ACC112 (cell line): ENCODE results near the gene WSCD2.

ENCODE experiments used
- H2AFZ ChIP-seq: fragments of 200-600 bp; sonication (generic); one replicate; pipeline ENCODE4 v1.6.0; 2017; ENCODE audit warnings: antibody characterized with exemption, low read length; ENCODE audit not compliant: unreplicated experiment
- H3K27ac ChIP-seq: fragments of 200-600 bp; sonication (generic); 2 replicates; pipeline ENCODE4 v1.5.1; 2014; ENCODE audit warnings: low read depth, mild to moderate bottlenecking, antibody characterized with exemption, low read length, moderate library complexity
- H3K27me3 ChIP-seq: fragments of 200-600 bp; sonication (generic); 2 replicates; pipeline ENCODE4 v1.6.1; 2014; ENCODE audit warnings: mild to moderate bottlenecking, antibody characterized with exemption, low read length, moderate library complexity, mixed read lengths; ENCODE audit not compliant: insufficient read depth
- H3K36me3 ChIP-seq: fragments of 200-600 bp; sonication (generic); 2 replicates; pipeline ENCODE4 v1.6.1; 2016; ENCODE audit warnings: mild to moderate bottlenecking, antibody characterized with exemption, low read length, moderate library complexity, mixed read lengths; ENCODE audit not compliant: insufficient read depth
- H3K4me1 ChIP-seq: fragments of 200-600 bp; sonication (generic); one replicate; pipeline ENCODE4 v1.6.1; 2016; ENCODE audit warnings: low read length, mixed read lengths; ENCODE audit not compliant: insufficient read depth, unreplicated experiment, control insufficient read depth
- H3K4me3 ChIP-seq: fragments of 200-600 bp; sonication (generic); 2 replicates; pipeline ENCODE4 v1.5.1; 2014; ENCODE audit warnings: mild to moderate bottlenecking, low read depth, low read length
- H3K79me2 ChIP-seq: fragments of 200-600 bp; sonication (generic); one replicate; pipeline ENCODE4 v1.6.0; 2016; ENCODE audit warnings: low read length; ENCODE audit not compliant: control insufficient read depth, unreplicated experiment, insufficient read depth

Gene WSCD2

DNA sequence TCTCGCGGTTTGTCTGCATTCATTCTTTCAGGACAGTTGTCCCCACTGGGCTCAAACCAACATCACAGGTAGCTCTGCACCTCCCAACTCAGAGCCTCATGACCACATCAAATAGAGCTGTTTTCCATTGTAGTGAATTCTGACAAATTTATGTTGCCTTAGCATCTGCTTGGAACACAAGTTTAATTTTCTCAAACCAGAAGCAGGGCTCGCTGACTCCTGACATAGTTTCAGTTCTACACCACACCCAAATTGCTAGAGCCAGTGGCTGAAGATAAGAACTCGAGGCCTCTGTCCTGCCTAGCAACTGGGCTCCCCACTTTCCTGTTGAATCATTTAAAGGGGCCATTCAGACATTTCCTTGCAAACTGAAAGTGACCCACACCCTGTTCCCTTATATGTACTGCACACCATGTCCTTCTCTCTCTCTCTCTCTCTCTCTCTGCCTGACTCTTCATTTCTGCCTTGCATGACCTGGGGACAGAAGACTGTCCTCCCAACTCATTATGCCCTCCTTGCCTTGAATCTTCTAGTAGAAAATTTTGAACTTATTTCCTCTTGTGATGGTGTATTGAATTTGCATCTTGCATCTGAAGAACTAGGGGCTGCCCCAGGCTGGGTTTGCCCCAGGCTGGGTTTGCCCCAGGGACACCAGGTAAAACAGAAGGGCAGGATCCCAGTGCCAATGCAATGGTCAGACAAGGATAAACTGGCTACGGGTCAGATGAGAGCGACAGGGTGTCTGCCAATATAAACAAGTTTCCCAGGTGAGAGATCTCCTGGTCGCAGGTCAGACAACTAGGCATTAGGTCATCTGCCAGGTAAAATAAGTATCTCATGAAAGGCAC lies 9.7 kb upstream of the WSCD2 start:
- Histone ChIP-seq H3K4me1 (no peaks in the 10 kb centered on the region), H3K79me2 (no peaks in the 10 kb centered on the region), H3K36me3 (no peaks in the 10 kb centered on the region), H2AFZ (no peak overlapping the region), H3K4me3 (no peak overlapping the region), H3K27me3 (peaks cover 4% of the 10 kb centered on the region; the same call in 1 of the 2 replicates), H3K27ac (no peak overlapping the region)

DNA sequence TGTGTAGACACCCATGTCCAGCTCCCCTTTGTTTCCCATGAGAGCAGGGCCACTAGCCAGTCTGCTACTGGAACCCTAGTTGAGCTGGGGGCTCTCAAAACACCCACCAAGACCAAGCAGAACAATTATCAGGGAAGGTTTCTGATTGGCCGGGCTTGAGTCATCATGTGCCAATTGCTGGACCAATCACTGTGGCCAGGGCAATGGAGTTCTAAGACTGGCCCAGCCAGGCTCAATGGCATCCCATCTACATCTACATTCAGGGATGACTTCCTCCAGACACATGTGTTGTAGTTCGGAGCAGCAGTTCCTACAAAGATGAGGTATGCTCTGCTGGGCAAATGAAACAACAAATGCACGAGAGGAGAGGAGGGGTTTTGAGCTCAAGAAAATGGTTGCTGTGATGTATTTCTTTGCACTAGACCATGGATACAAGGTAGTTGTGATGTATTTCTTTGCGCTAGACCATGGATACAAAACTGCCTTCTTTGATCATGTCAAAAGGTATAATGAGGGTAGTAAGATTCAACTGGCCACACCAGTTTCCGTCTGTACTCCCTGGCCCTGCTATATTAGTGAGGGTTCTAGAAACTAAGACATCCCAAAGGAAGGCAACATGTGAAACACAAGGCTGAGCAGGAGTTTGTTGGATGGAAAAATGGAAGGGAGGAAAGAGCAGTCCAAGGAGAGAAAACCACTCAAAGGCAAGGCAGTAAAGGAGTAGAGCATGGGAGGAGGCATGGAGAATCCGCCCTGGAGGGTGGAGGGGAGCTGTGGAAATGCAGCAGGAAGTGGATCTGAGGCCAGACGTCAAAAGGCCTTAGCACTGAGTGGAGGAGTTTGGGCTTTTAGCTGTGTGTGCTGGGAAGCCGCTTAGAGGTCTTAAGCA lies 8.9 kb upstream of the WSCD2 start:
- Histone ChIP-seq H2AFZ (no peak overlapping the region), H3K79me2 (no peaks in the 10 kb centered on the region), H3K4me1 (no peaks in the 10 kb centered on the region), H3K36me3 (no peaks in the 10 kb centered on the region), H3K27me3 (peaks cover 4% of the 10 kb centered on the region), H3K4me3 (no peak overlapping the region), H3K27ac (no peak overlapping the region)

DNA sequence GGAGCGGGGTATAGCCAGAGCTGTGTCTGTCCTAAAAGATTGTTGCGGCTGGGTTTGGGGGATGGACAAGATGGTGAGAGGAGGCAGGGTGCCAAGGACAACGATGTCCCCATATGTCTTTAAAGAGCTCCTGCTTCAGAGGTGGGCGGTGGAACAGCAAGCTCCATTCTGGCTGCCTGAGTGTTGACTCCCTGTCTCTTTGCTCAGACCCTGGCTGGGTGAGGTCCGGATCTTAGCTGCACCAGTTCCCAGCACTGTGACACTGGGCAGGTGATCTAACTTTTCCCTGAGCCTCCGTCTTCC lies 8.3 kb upstream of the WSCD2 start:
- Histone ChIP-seq H3K36me3 (no peaks in the 10 kb centered on the region), H3K4me1 (no peaks in the 10 kb centered on the region), H3K79me2 (no peaks in the 10 kb centered on the region), H2AFZ (no peak overlapping the region), H3K27ac (no peak overlapping the region), H3K27me3 (peaks cover 4% of the 10 kb centered on the region), H3K4me3 (no peak overlapping the region)

DNA sequence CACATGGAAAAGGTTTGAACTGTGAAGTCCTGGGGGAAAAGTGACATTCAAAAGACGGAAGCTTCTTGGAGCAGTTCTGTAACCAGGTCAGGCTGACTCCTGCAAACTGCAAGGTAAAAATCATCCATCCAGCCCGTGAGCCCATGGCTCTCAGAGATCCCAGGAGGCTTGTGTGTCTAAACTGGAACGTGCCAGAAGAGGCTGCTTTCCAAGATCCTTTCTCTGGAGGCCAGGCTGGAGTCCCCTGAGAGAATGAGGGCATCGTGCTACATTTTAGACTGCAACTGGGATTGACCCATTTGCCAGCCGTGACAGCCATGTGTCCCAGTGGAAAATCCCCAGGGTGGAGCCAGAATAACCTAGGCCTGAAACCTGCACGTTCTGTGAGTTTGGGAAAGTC lies 7.8 kb upstream of the WSCD2 start:
- Histone ChIP-seq H3K27ac (no peak overlapping the region), H3K4me3 (no peak overlapping the region), H3K4me1 (no peaks in the 10 kb centered on the region), H3K27me3 (no peaks in the 10 kb centered on the region; the same call in 1 of the 2 replicates), H2AFZ (no peak overlapping the region), H3K36me3 (no peaks in the 10 kb centered on the region), H3K79me2 (no peaks in the 10 kb centered on the region)

DNA sequence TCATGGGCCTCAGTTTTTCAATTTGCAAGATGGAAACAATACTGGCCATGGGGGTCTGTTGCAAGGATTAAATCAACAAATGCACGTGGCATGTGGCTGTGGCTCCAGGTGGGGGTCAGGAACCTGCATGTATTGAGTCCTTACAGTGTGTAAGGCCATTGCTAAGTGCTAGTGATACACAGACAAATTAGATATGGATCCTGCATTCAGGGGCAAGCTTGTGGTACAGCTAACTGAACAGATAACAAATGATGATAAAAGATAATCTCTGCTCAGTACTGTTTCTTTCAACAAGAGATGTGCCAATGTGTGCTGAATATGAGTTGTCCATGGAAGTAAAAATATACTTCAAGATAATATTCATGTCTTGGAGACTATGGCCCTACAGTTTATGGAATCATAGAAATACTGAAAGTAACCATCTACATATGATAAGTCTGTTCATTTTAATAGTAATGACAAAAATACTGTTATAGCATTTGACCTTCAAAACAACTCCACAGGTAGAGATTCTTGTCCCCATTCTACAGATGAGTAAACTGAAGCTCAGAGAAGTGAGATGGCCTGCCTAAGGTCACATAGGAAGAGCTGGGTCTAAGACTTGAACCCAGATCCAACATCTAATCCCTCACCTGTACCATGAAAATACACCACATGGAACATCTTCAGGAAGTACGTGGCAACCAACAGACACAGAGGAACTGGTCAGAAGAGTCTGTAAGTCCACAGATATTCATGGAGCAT lies 7.2 kb upstream of the WSCD2 start:
- Histone ChIP-seq H3K4me3 (no peak overlapping the region), H3K4me1 (no peaks in the 10 kb centered on the region), H3K79me2 (no peaks in the 10 kb centered on the region), H3K27me3 (peaks cover 3% of the 10 kb centered on the region), H3K36me3 (no peaks in the 10 kb centered on the region), H2AFZ (no peak overlapping the region), H3K27ac (no peak overlapping the region)

DNA sequence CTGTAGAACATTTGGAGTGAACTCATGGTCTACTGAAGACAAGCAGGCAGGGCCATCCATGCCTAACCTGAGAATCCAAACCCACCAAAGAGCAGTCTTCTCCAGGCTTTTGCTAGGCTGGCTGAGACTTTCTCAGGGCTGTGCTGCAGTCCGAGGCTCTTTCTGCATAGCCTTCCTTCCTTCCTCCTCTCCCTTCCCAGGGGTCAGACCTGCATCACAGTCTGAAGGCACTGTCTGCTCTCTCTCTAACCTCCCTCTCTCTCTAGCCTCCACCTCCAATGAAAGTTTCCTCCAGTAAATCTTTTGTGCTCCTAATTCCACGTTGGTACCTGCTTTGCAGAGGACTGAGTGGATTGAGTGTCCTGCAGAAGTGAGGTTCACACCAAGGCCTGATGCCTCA lies 6.4 kb upstream of the WSCD2 start:
- Histone ChIP-seq H3K27me3 (peaks cover 10% of the 10 kb centered on the region), H2AFZ (no peak overlapping the region), H3K27ac (no peak overlapping the region), H3K36me3 (no peaks in the 10 kb centered on the region), H3K4me3 (no peak overlapping the region), H3K4me1 (no peaks in the 10 kb centered on the region), H3K79me2 (no peaks in the 10 kb centered on the region)

DNA sequence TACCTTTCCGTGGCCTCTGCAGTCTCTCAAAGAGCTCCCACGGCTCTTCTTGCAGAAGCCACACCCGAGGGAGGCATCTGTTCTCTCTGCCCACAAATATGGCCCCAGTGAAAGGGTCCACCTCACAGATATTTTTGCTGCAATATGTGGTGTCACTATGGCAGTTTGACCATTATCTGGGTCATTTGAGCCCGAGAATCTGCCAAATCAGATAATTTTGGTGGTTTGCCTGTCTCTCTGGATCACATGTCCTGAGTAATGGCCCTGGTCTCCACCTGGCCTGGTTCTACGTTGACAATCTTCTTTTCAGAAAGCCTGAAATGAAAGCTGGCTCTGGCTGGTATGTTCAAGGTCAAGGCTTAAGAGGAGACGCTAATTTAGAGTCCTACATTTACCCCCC lies 5.7 kb upstream of the WSCD2 start:
- no peak overlapping the region for H3K4me3 ChIP-seq

DNA sequence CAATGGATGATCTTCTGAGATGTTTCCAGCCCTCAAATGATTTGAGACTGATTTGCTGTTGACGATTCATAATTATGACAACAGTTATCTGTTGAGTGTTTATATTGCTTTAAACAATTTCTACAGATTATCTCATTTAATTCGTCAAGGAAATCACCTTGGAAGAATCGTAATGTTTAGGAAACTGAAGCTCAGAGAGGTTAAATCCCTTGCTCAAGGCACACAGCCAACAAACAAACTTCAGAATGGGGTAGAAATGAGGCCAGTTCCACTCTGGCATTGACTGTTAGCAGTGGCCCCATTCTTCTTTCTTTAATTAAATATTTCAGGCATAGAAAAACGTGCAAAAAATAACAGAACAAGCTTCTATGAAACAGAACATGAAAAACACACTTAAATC lies 4.0 kb upstream of the WSCD2 start:
- Histone ChIP-seq H3K4me3 (no peak overlapping the region), H3K27me3 (peaks cover 32% of the 10 kb centered on the region), H3K79me2 (no peaks in the 10 kb centered on the region), H3K27ac (no peak overlapping the region), H2AFZ (no peak overlapping the region), H3K4me1 (no peaks in the 10 kb centered on the region), H3K36me3 (no peaks in the 10 kb centered on the region)

More for the DNA sequence above, 5.7 kb upstream of the WSCD2 start:
- Histone ChIP-seq H3K27ac (no peak overlapping the region), H3K36me3 (no peaks in the 10 kb centered on the region), H3K27me3 (peaks cover 18% of the 10 kb centered on the region), H2AFZ (no peak overlapping the region), H3K79me2 (no peaks in the 10 kb centered on the region), H3K4me1 (no peaks in the 10 kb centered on the region)

DNA sequence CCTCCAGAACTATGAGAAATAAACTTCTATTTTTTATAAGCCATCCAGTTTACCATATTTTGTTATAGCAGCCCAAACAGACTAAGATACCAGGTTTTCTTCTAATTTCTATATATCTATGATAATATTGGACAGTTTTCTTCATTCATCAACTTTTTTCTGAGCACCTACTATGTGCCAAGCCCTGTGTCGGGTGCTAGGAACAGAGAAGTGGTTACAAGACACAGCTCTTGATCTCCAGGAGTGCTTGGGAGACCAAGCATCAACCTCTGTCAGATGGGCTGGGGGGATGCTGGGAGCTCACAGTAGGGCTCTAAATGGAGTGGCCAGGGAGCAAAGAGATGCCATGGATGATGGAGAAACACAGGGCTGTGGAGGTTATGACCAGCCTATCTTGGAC lies 2.9 kb upstream of the WSCD2 start:
- Histone ChIP-seq H3K27me3 (peaks cover 44% of the 10 kb centered on the region), H3K27ac (no peak overlapping the region), H2AFZ (no peak overlapping the region), H3K79me2 (no peaks in the 10 kb centered on the region), H3K4me3 (no peak overlapping the region), H3K36me3 (no peaks in the 10 kb centered on the region), H3K4me1 (no peaks in the 10 kb centered on the region)

DNA sequence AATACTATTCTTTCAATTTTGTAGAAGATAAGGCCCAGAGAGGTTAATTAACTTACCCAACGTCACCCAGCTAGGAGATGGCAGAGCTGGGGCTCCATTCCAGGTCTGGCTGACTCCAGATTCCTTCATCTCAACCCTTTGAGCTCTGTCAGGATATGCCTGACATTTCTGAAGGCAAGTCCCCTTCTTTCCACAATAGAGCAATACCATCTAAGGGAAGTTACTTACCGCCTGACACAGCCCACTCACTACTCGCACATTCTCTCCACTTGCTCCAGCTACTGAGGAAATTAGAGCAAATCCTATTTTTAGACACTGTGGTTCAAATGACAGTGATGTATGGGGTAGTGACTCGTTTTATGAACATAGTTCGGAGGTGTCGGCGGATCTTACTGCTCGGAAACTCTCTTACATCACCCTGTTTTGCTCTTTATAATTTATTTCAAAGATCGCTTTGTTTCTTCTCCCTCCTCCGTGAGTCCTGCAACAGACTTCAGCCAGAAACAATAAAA lies 2.0 kb upstream of the WSCD2 start:
- no peaks in the 10 kb centered on the region for H3K4me1 ChIP-seq
- H3K4me3 ChIP-seq: no peak overlapping the region
- no peak overlapping the region for H3K27ac ChIP-seq
- no peak overlapping the region for H2AFZ ChIP-seq
- no peaks in the 10 kb centered on the region for H3K36me3 ChIP-seq
- H3K27me3 ChIP-seq: peaks cover 50% of the 10 kb centered on the region
- no peaks in the 10 kb centered on the region for H3K79me2 ChIP-seq
